DOHH2 (cell line): ENCODE measurements around the gene ZFP92.

Experiments
- CTCF ChIP-seq: fragments of 200-600 bp; sonication (generic); IDR thresholded peaks from one replicate; pipeline ENCODE4 v1.5.1; 2014; ENCODE audit warnings: antibody characterized with exemption, mild to moderate bottlenecking, low read depth, low read length; ENCODE audit not compliant: poor library complexity, severe bottlenecking
- EZH2phosphoT487 ChIP-seq: fragments of 200-600 bp; sonication (generic); IDR thresholded peaks from 2 replicates; pipeline ENCODE4 v1.6.1; 2017; ENCODE audit warnings: borderline replicate concordance, mild to moderate bottlenecking, antibody characterized with exemption, low read length, moderate library complexity, mixed read lengths

GRCh38 chrX:153433161-153433680, 21.9 kb downstream of the ZFP92 start:
- no peak for TF ChIP-seq EZH2phosphoT487
- no peak for TF ChIP-seq CTCF
